ENCODE data around the gene AKR1C4. TPM values are rescaled to one million over a fixed set of nuclear protein-coding genes. Genes with fewer than 3 reads are reported as not detected.
"Not testable (repeated sequence)": the region's sequence is repeated elsewhere in the genome, so short reads cannot be mapped to it uniquely, and the experiment has no call there.

Gene AKR1C4
- polyA plus RNA-seq, 2 of the 4 experiments (the other 2 are of a cell fraction), result 0.37 to 1.2 TPM

DNA sequence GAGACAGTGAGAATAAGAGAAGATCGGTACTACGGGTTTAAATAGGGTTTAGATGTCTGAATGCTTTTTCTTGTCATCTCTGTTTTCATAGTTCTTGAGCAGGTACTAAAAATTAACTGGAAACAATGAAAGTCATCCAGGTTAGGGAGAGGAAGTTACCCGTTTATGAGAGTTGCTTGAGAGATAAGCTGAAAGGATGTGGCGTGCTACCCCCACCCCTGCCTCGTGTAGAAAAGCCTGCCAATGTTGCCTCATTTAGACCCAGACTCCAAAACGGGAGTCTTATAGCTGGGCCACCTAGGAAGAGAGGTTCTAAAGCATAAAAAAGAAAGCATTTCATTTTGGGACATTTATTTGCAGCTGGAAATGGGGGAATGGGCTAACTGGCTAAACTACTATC, 10.2 kb downstream of the AKR1C4 start:
- no peak for FAIRE-seq
- Histone ChIP-seq H3K27ac (no peak overlapping the region), H3K4me1 (no peaks in the 10 kb centered on the region), H3K4me3 (no peak overlapping the region), H3K4me2 (no peak overlapping the region), H3K9me3 (peaks cover 19% of the 10 kb centered on the region)
- POLR2A ChIA-PET, result no interaction called here
- CTCF ChIA-PET, result no interaction called here
- TF ChIP-seq ESRRA (IDR thresholded peaks at IDR 0.05; ENCODE audit: borderline replicate concordance, low read length) (no peak), JUN (IDR thresholded peaks at IDR 0.05) (no peak), HEYL (CRISPR knock-in tag; IDR thresholded peaks at IDR 0.05) (no peak), FOXS1 (CRISPR knock-in tag; IDR thresholded peaks at IDR 0.05) (no peak), TFCP2L1 (CRISPR knock-in tag; IDR thresholded peaks at IDR 0.05) (no peak), RCOR1 (IDR thresholded peaks at IDR 0.05; ENCODE audit: low read depth, low read length) (no peak), JUNB (IDR thresholded peaks at IDR 0.05) (no peak), MAZ (IDR thresholded peaks at IDR 0.05; ENCODE audit: borderline replicate concordance, low read depth, low read length) (no peak), CHD4 (IDR thresholded peaks at IDR 0.05; ENCODE audit: borderline replicate concordance) (no peak), RAD21 (conservative IDR thresholded peaks at IDR 0.05 in 1 of 2, IDR thresholded peaks at IDR 0.05 in 1 of 2) (no peak), NPAS2 (CRISPR knock-in tag; IDR thresholded peaks at IDR 0.05; ENCODE audit: borderline replicate concordance) (no peak), MYC (IDR thresholded peaks at IDR 0.05; ENCODE audit: borderline replicate concordance, low read length) (no peak), ZNF302 (CRISPR knock-in tag; IDR thresholded peaks at IDR 0.05) (no peak), HOXA7 (CRISPR knock-in tag; IDR thresholded peaks at IDR 0.05) (no peak), RFX5 (IDR thresholded peaks at IDR 0.05) (no peak)
- TF ChIP-seq, protein P1, sequence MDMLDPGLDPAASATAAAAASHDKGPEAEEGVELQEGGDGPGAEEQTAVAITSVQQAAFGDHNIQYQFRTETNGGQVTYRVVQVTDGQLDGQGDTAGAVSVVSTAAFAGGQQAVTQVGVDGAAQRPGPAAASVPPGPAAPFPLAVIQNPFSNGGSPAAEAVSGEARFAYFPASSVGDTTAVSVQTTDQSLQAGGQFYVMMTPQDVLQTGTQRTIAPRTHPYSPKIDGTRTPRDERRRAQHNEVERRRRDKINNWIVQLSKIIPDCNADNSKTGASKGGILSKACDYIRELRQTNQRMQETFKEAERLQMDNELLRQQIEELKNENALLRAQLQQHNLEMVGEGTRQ (IDR thresholded peaks at IDR 0.05), result no peak
- TF ChIP-seq, protein P2, sequence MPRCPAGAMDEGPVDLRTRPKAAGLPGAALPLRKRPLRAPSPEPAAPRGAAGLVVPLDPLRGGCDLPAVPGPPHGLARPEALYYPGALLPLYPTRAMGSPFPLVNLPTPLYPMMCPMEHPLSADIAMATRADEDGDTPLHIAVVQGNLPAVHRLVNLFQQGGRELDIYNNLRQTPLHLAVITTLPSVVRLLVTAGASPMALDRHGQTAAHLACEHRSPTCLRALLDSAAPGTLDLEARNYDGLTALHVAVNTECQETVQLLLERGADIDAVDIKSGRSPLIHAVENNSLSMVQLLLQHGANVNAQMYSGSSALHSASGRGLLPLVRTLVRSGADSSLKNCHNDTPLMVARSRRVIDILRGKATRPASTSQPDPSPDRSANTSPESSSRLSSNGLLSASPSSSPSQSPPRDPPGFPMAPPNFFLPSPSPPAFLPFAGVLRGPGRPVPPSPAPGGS (IDR thresholded peaks at IDR 0.05), result no peak
- TF ChIP-seq, protein P3, sequence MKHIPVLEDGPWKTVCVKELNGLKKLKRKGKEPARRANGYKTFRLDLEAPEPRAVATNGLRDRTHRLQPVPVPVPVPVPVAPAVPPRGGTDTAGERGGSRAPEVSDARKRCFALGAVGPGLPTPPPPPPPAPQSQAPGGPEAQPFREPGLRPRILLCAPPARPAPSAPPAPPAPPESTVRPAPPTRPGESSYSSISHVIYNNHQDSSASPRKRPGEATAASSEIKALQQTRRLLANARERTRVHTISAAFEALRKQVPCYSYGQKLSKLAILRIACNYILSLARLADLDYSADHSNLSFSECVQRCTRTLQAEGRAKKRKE (CRISPR knock-in tag; IDR thresholded peaks at IDR 0.05; ENCODE audit: low read depth), result no peak
- TF ChIP-seq, protein P4, sequence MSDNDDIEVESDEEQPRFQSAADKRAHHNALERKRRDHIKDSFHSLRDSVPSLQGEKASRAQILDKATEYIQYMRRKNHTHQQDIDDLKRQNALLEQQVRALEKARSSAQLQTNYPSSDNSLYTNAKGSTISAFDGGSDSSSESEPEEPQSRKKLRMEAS (IDR thresholded peaks at IDR 0.05), result no peak
- TF ChIP-seq, protein P5, sequence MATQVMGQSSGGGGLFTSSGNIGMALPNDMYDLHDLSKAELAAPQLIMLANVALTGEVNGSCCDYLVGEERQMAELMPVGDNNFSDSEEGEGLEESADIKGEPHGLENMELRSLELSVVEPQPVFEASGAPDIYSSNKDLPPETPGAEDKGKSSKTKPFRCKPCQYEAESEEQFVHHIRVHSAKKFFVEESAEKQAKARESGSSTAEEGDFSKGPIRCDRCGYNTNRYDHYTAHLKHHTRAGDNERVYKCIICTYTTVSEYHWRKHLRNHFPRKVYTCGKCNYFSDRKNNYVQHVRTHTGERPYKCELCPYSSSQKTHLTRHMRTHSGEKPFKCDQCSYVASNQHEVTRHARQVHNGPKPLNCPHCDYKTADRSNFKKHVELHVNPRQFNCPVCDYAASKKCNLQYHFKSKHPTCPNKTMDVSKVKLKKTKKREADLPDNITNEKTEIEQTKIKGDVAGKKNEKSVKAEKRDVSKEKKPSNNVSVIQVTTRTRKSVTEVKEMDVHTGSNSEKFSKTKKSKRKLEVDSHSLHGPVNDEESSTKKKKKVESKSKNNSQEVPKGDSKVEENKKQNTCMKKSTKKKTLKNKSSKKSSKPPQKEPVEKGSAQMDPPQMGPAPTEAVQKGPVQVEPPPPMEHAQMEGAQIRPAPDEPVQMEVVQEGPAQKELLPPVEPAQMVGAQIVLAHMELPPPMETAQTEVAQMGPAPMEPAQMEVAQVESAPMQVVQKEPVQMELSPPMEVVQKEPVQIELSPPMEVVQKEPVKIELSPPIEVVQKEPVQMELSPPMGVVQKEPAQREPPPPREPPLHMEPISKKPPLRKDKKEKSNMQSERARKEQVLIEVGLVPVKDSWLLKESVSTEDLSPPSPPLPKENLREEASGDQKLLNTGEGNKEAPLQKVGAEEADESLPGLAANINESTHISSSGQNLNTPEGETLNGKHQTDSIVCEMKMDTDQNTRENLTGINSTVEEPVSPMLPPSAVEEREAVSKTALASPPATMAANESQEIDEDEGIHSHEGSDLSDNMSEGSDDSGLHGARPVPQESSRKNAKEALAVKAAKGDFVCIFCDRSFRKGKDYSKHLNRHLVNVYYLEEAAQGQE (IDR thresholded peaks at IDR 0.05), result no peak
- no peak for DNase-seq (ENCODE audit: low read depth in 1 of 2, low spot score in 1 of 2)
- no peak for ATAC-seq
- WGBS (ENCODE audit: missing lambda C conversion rate), result 76% methylated on average over 6 of the region's 6 CpGs

DNA sequence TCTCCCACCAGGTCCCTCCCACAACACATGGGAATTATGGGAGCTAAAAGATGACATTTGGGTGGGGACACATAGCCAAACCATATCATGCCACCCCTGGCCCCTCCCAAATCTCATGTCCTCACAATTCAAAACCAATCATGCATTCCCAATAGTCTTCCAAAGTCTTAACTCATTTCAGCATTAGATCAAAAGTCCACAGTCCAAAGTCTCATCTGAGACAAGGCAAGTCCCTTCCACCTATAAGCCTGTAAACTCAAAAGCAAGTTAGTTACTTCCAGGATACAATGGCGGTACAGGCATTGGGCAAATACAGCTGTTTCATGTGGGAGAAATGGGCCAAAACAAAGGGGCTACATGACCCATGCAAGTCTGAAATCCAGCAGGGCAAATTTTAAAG, 13.1 kb downstream of the AKR1C4 start:
- DNase-seq (ENCODE audit: low read depth in 1 of 2, low spot score in 1 of 2); POLR2A ChIA-PET; H3K9me3 ChIP-seq; ATAC-seq; H3K4me1 ChIP-seq; H3K4me2 ChIP-seq; H3K4me3 ChIP-seq; FAIRE-seq; H3K27ac ChIP-seq: not testable (repeated sequence)
- CTCF ChIA-PET, result interaction anchor here (0.6 to 1.3 kb wide), 2 partner anchors 24 to 615 kb away, joined by 3 read pairs; no protein-coding TSS in a partner anchor
- WGBS (ENCODE audit: missing lambda C conversion rate), result 93% methylated on average over 1 of the region's 1 CpG

DNA sequence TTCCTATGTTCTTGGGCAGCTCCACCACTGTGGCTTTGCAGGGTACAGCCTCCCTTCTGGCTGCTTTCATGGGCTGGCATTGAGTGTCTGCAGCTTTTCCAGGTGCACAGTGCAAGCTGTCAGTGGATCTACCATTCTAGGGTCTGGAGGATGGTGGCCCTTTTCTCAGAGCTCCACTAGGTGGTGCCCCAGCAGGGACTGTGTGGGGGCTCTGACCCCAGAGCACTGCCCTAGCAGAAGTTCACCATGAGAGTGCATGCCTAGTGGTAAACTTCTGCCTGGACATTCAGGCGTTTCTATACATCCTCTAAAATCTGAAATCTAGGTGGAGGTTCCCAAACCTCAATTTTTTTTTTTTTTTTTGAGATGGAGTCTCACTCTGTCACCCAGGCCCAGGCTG, 13.6 kb downstream of the AKR1C4 start:
- not testable (repeated sequence) for H3K27ac ChIP-seq, H3K4me2 ChIP-seq, H3K9me3 ChIP-seq, FAIRE-seq, H3K4me3 ChIP-seq, H3K4me1 ChIP-seq
- WGBS (ENCODE audit: missing lambda C conversion rate), result 91% methylated on average over 1 of the region's 1 CpG
- ChIA-PET POLR2A (interaction anchor here (0.7 kb wide), 1 partner anchor 82 kb away, joined by 3 read pairs; no protein-coding TSS in a partner anchor), CTCF (interaction anchor here (0.6 to 1.3 kb wide), 2 partner anchors 24 to 615 kb away, joined by 3 read pairs; no protein-coding TSS in a partner anchor)
- ATAC-seq (0 out of 6 replicates have a peak, but pooled peaks of 1 of the 2 experiments have one; percentile 30), DNase-seq (ENCODE audit: low read depth in 1 of 2, low spot score in 1 of 2) (peak in 1 of 2 experiments; percentile 13)
